Esophagus squamous epithelium (tissue), 5 donors: ENCODE measurements around the gene ST3GAL4. TPM values are rescaled to one million over a fixed set of nuclear protein-coding genes. Genes with fewer than 3 reads are reported as not detected.

ENCODE experiments used
- DNase-seq: peaks from one replicate; lab custom pipeline; 2025; lab: John Stamatoyannopoulos, UW
- H3K27ac ChIP-seq, 4 donors: fragments of 200-600 bp; sonication (generic); one replicate each; pipeline ENCODE4 v1.5.1; 2016 to 2019; ENCODE audit warnings: mild to moderate bottlenecking in 1 of 4
- H3K27me3 ChIP-seq, 4 donors: fragments of 200-600 bp; sonication (generic); 1 replicate in 3 of 4; 2 replicates in 1 of 4; pipeline versions ENCODE4 v1.5.1 to v1.6.0; 2017 to 2021; ENCODE audit warnings: antibody characterized with exemption in 1 of 4
- H3K36me3 ChIP-seq, 3 donors: fragments of 200-600 bp; sonication (generic); one replicate each; pipeline ENCODE4 v1.5.1; 2016 to 2019
- H3K4me1 ChIP-seq, 3 donors: fragments of 200-600 bp; sonication (generic); one replicate each; pipeline ENCODE4 v1.5.1; 2017 to 2019
- H3K4me3 ChIP-seq, 4 donors: fragments of 200-600 bp; sonication (generic); 1 replicate in 3 of 4; 2 replicates in 1 of 4; pipeline ENCODE4 v1.5.1; 2016 to 2019; ENCODE audit warnings: mild to moderate bottlenecking in 2 of 4, moderate library complexity in 1 of 4
- H3K9me3 ChIP-seq, 3 donors: fragments of 200-600 bp; sonication (generic); one replicate each; pipeline ENCODE4 v1.5.1; 2016 to 2019
- POLR2A ChIP-seq, 4 donors: fragments of 450-650 bp; IDR thresholded peaks; one replicate each; pipeline ENCODE4 v1.6.1; 2017; ENCODE audit warnings: antibody characterized with exemption in 4 of 4, mild to moderate bottlenecking in 4 of 4, moderate library complexity in 3 of 4
- WGBS, 2 donors: methylation state at CpG; one replicate each; pipeline ENCODE4 v1.1.5; 2018; 5-methylcytosine and 5-hydroxymethylcytosine counted together
- intact Hi-C: fragments of 100-400 bp; cut with DNase I; formaldehyde crosslinking; loops from one replicate; pipeline ENCODE4 v1.15.0; 2022
- total RNA-seq, 4 donors: library from RNA; depleted of rRNA; stranded (reverse); fragments of >200 nt; gene quantifications; one replicate each; pipeline ENCODE4 v1.1.0, GENCODE V29; 2016
- TF ChIP-seq, protein P1 (sequence below), 6 experiments: fragments of 450-650 bp in 4 of 6; fragments of 200-600 bp in 2 of 6; sonication (generic) in 2 of 6; IDR thresholded peaks; one replicate each; pipeline ENCODE4 v1.5.1; 2016 to 2019; ENCODE audit warnings: antibody characterized with exemption in 6 of 6, mild to moderate bottlenecking in 4 of 6, moderate library complexity in 4 of 6
- donor health status: DM: yes; HTN: yes; CAD: no.

Gene ST3GAL4
- total RNA-seq, 4 donors from 2014 or later: 31.0 to 110 (median 51.2) TPM

GRCh38 chr11:126313826-126314225, 41.7 kb upstream of the ST3GAL4 start:
- H3K27ac ChIP-seq: no peak overlapping the region
- H3K4me3 ChIP-seq: no peak overlapping the region
- WGBS, 2 donors: 85 to 86% methylated on average over 4 to 5 of the region's 5 CpGs
- intact Hi-C loops: loop anchor here (5.0 kb wide), 1 partner anchor 168 kb away; no protein-coding TSS in a partner anchor
- no peak for DNase-seq
- no peaks in the 10 kb centered on the region for H3K9me3 ChIP-seq
- H3K27me3 ChIP-seq: no peaks in the 10 kb centered on the region
- H3K4me1 ChIP-seq: peaks cover 13 to 46% (median 18%) of the 10 kb centered on the region in 3 donors
- TF ChIP-seq, protein P1, sequence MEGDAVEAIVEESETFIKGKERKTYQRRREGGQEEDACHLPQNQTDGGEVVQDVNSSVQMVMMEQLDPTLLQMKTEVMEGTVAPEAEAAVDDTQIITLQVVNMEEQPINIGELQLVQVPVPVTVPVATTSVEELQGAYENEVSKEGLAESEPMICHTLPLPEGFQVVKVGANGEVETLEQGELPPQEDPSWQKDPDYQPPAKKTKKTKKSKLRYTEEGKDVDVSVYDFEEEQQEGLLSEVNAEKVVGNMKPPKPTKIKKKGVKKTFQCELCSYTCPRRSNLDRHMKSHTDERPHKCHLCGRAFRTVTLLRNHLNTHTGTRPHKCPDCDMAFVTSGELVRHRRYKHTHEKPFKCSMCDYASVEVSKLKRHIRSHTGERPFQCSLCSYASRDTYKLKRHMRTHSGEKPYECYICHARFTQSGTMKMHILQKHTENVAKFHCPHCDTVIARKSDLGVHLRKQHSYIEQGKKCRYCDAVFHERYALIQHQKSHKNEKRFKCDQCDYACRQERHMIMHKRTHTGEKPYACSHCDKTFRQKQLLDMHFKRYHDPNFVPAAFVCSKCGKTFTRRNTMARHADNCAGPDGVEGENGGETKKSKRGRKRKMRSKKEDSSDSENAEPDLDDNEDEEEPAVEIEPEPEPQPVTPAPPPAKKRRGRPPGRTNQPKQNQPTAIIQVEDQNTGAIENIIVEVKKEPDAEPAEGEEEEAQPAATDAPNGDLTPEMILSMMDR (IDR thresholded peaks at IDR 0.05): no peak
- TF ChIP-seq POLR2A (IDR thresholded peaks at IDR 0.05): no peak
- peaks cover 0 to 51% (median 0%) of the 10 kb centered on the region in 3 donors for H3K36me3 ChIP-seq

- intact Hi-C loops: no loop called here
- H3K4me3 ChIP-seq: peak overlapping the region in 1 of 4 donors; percentile 44
Observed at GRCh38 chr11:126317432-126317755, 38.1 kb upstream of the ST3GAL4 start.

DNA sequence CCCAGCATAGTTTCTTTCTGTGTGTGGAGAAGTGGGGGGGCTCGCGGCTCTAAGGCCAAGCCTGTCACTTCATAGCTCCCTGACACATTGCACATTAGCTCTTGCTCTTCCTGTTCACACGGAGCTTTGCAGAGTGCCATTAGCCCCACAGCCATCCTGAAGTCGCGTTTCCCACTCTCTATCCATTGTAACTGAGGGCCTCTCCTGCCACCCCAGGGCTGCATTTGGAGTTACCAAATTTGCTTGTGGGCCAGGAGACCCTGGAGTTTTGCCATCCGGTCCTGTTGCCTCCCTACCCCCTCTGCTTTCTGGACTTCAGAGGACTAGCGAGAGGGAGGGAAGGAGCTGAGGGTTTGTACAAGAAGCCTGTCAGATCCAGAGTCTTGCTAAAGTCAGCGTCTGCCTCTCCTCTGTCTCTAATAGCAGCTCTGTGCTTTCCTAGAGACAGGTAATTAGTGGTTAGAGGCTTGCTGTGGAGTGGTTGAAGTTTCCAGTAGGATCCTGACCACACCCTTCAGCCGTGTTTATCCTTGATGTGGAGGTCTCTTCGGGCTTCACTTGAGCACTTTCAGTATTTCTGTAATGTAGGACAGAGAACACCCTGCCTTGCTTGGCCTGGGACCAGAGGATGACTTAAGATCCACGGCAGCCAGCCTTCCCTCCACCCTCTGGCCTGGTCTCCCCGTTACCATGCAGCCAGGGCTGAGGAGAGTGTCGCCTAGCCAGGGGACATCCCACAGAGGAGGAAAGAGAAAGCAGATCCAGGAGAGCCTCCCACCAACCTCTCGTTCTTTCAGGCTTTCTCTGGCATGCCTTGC, 37.5 kb upstream of the ST3GAL4 start:
- H3K9me3 ChIP-seq: no peaks in the 10 kb centered on the region
- peaks cover 0 to 25% (median 0%) of the 10 kb centered on the region in 3 donors for H3K36me3 ChIP-seq
- intact Hi-C loops: no loop called here
- H3K27ac ChIP-seq: peak overlapping the region; percentile 26 to 90 (median 80)
- TF ChIP-seq, protein P1 (IDR thresholded peaks at IDR 0.05): no peak
- TF ChIP-seq POLR2A (IDR thresholded peaks at IDR 0.05): no peak
- H3K4me1 ChIP-seq: peaks cover 18 to 37% (median 23%) of the 10 kb centered on the region in 3 donors
- WGBS, 2 donors: 36 to 41% methylated on average over 8 to 11 of the region's 14 CpGs
- DNase-seq: no peak
- H3K4me3 ChIP-seq: peak overlapping the region in 3 of 4 donors; percentile 5 to 44 (median 17)
- H3K27me3 ChIP-seq: no peaks in the 10 kb centered on the region

More at GRCh38 chr11:126317432-126317755, 38.1 kb upstream of the ST3GAL4 start:
- WGBS, 2 donors: 31 to 43% methylated on average over 1 of the region's 1 CpG
- peaks cover 18 to 42% (median 23%) of the 10 kb centered on the region in 3 donors for H3K4me1 ChIP-seq
- H3K9me3 ChIP-seq: no peaks in the 10 kb centered on the region
- H3K36me3 ChIP-seq: peaks cover 0 to 30% (median 0%) of the 10 kb centered on the region in 3 donors
- TF ChIP-seq POLR2A (IDR thresholded peaks at IDR 0.05): no peak
- TF ChIP-seq, protein P1 (IDR thresholded peaks at IDR 0.05): no peak
- no peaks in the 10 kb centered on the region for H3K27me3 ChIP-seq
- no peak for DNase-seq
- peak overlapping the region; percentile 26 to 90 (median 80) for H3K27ac ChIP-seq

- H3K4me1 ChIP-seq: peaks cover 18 to 33% (median 23%) of the 10 kb centered on the region in 3 donors
- intact Hi-C loops: no loop called here
- H3K27me3 ChIP-seq: no peaks in the 10 kb centered on the region
- H3K27ac ChIP-seq: peak overlapping the region; percentile 26 to 90 (median 80)
- peaks cover 0 to 21% (median 0%) of the 10 kb centered on the region in 3 donors for H3K36me3 ChIP-seq
- TF ChIP-seq POLR2A (IDR thresholded peaks at IDR 0.05): no peak
- TF ChIP-seq, protein P1 (IDR thresholded peaks at IDR 0.05): no peak
- H3K4me3 ChIP-seq: peak overlapping the region in 3 of 4 donors; percentile 5 to 44 (median 17)
- no peak for DNase-seq
- 28 to 35% methylated on average over 4 to 5 of the region's 9 CpGs for WGBS, 2 donors
- H3K9me3 ChIP-seq: no peaks in the 10 kb centered on the region
Observed at GRCh38 chr11:126318574-126319373, 36.7 kb upstream of the ST3GAL4 start.
